GM19324 (cell line): ENCODE results near the gene ARPIN.
"Not testable (repeated sequence)": the region's sequence is repeated elsewhere in the genome, so short reads cannot be mapped to it uniquely, and the experiment has no call there.

Experiments used
- ATAC-seq: cut with Tn5 transposase; IDR thresholded peaks from one replicate; pipeline ENCODE4 v1.9.1; 2021; ENCODE audit warnings: mild to moderate bottlenecking, moderate library complexity; ENCODE audit not compliant: unreplicated experiment, low FRiP score

ARPIN gene

GRCh38 chr15:89910891-89911626 is 1.7 kb downstream of the ARPIN start:
- ATAC-seq: no peak

- ATAC-seq: no peak
Observed at GRCh38 chr15:89909611-89910010, 3.1 kb downstream of the ARPIN start.

GRCh38 chr15:89908226-89908625 is 4.5 kb downstream of the ARPIN start:
- no peak for ATAC-seq

GRCh38 chr15:89907289-89907688 is 5.5 kb downstream of the ARPIN start:
- no peak for ATAC-seq

- no peak for ATAC-seq
Observed at GRCh38 chr15:89905846-89906378, 6.8 kb downstream of the ARPIN start.

GRCh38 chr15:89904519-89904918 is 8.2 kb downstream of the ARPIN start:
- ATAC-seq: no peak

GRCh38 chr15:89903858-89904130 is 9.0 kb downstream of the ARPIN start:
- no peak for ATAC-seq

- no peak for ATAC-seq
Observed at GRCh38 chr15:89903015-89903857, 9.5 kb downstream of the ARPIN start.

- ATAC-seq: no peak
Observed at GRCh38 chr15:89900849-89901248, 11.9 kb downstream of the ARPIN start.

GRCh38 chr15:89899951-89900567 is 12.7 kb downstream of the ARPIN start:
- no peak for ATAC-seq

GRCh38 chr15:89899295-89899945 is 13.3 kb downstream of the ARPIN start:
- no peak for ATAC-seq

- no peak for ATAC-seq
Observed at GRCh38 chr15:89898614-89899294, 14.0 kb downstream of the ARPIN start.

- ATAC-seq: no peak
Observed at GRCh38 chr15:89898146-89898545, 14.6 kb downstream of the ARPIN start.

- peak; percentile 93 for ATAC-seq
Observed at GRCh38 chr15:89893696-89894447, 18.9 kb downstream of the ARPIN start, which contains the start of gene AP3S2. Gene AP3S2, minus strand, starts transcription at chr15:89893994. Its CDS starts 45 bp downstream, at chr15:89893949.

- ATAC-seq: no peak
Observed at GRCh38 chr15:89893027-89893426, 19.7 kb downstream of the ARPIN start.

GRCh38 chr15:89888214-89888804 is 24.4 kb downstream of the ARPIN start:
- ATAC-seq: no peak

- no peak for ATAC-seq
Observed at GRCh38 chr15:89885611-89886010, 27.1 kb downstream of the ARPIN start.

GRCh38 chr15:89885179-89885578 is 27.6 kb downstream of the ARPIN start:
- not testable (repeated sequence) for ATAC-seq

GRCh38 chr15:89883518-89883917 is 29.2 kb downstream of the ARPIN start:
- no peak for ATAC-seq
